ENCODE measurements around the gene CDH18. TPM values are rescaled to one million over a fixed set of nuclear protein-coding genes. Genes with fewer than 3 reads are reported as not detected.

Gene CDH18
- total and polyA plus RNA-seq, 2 donors (not counting 1 experiment from before 2014, with no cell fraction given) = 0.16 to 0.33 TPM

- peak; percentile 72 to 87 for DNase-seq (ENCODE audit: low read depth in 2 of 2)
- no peaks in the 10 kb centered on the region for H3K4me1 ChIP-seq (ENCODE audit: control insufficient read depth, extremely low read depth, insufficient read depth, low read length)
- H4K20me1 ChIP-seq (ENCODE audit: control insufficient read depth, extremely low read depth, insufficient read depth, low read length) = no peaks in the 10 kb centered on the region
- H3K4me2 ChIP-seq (ENCODE audit: extremely low read depth, insufficient read depth, low read length) = no peak overlapping the region
- H2AFZ ChIP-seq (ENCODE audit: low read length) = no peak overlapping the region
- no peak for TF ChIP-seq CTCF (conservative IDR thresholded peaks at IDR 0.05 in 1 of 2, IDR thresholded peaks at IDR 0.05 in 1 of 2; ENCODE audit: low read depth in 1 of 2, low read length in 2 of 2)
- no peak for TF ChIP-seq EZH2 (IDR thresholded peaks at IDR 0.05; ENCODE audit: low read length, missing control alignments)
- H3K9me3 ChIP-seq (ENCODE audit: control insufficient read depth, insufficient read depth, low read depth, low read length) = no peaks in the 10 kb centered on the region
- no peak overlapping the region for H3K4me3 ChIP-seq (replicated peaks in 1 of 4; ENCODE audit: control extremely low read depth in 1 of 4, insufficient read depth in 1 of 4, low read depth in 3 of 4, low read length in 4 of 4)
- no peak overlapping the region for H3K27ac ChIP-seq (ENCODE audit: insufficient read depth, low read length)
- no peak overlapping the region for H3K9ac ChIP-seq (ENCODE audit: insufficient read depth, low read length)
- no peaks in the 10 kb centered on the region for H3K79me2 ChIP-seq (ENCODE audit: control insufficient read depth, insufficient read depth, low read length)
- no peaks in the 10 kb centered on the region for H3K27me3 ChIP-seq (ENCODE audit: control insufficient read depth, insufficient read depth, low read length)
- H3K36me3 ChIP-seq (ENCODE audit: control insufficient read depth, insufficient read depth, low read length) = no peaks in the 10 kb centered on the region
These were observed 440.4 kb downstream of the CDH18 start for GRCh38 chr5:19547640-19548039.

- TF ChIP-seq EZH2 (IDR thresholded peaks at IDR 0.05; ENCODE audit: low read length, missing control alignments) (no peak), CTCF (conservative IDR thresholded peaks at IDR 0.05 in 1 of 2, IDR thresholded peaks at IDR 0.05 in 1 of 2; ENCODE audit: low read depth in 1 of 2, low read length in 2 of 2) (no peak)
These were observed 441.5 kb downstream of the CDH18 start for GRCh38 chr5:19546521-19546920.

GRCh38 chr5:19538607-19539006 is 449.4 kb downstream of the CDH18 start:
- H3K9ac ChIP-seq (ENCODE audit: insufficient read depth, low read length) = no peak overlapping the region
- H3K27me3 ChIP-seq (ENCODE audit: control insufficient read depth, insufficient read depth, low read length) = no peaks in the 10 kb centered on the region
- no peaks in the 10 kb centered on the region for H3K79me2 ChIP-seq (ENCODE audit: control insufficient read depth, insufficient read depth, low read length)
- no peak for DNase-seq (ENCODE audit: low read depth in 2 of 2)
- no peaks in the 10 kb centered on the region for H3K36me3 ChIP-seq (ENCODE audit: control insufficient read depth, insufficient read depth, low read length)
- H4K20me1 ChIP-seq (ENCODE audit: control insufficient read depth, extremely low read depth, insufficient read depth, low read length) = no peaks in the 10 kb centered on the region
- H3K27ac ChIP-seq (ENCODE audit: insufficient read depth, low read length) = no peak overlapping the region
- TF ChIP-seq CTCF (conservative IDR thresholded peaks at IDR 0.05 in 1 of 2, IDR thresholded peaks at IDR 0.05 in 1 of 2; ENCODE audit: low read depth in 1 of 2, low read length in 2 of 2) (no peak), EZH2 (IDR thresholded peaks at IDR 0.05; ENCODE audit: low read length, missing control alignments) (no peak)
- no peaks in the 10 kb centered on the region for H3K9me3 ChIP-seq (ENCODE audit: control insufficient read depth, insufficient read depth, low read depth, low read length)
- H3K4me3 ChIP-seq (replicated peaks in 1 of 4; ENCODE audit: control extremely low read depth in 1 of 4, insufficient read depth in 1 of 4, low read depth in 3 of 4, low read length in 4 of 4) = no peak overlapping the region
- no peak overlapping the region for H3K4me2 ChIP-seq (ENCODE audit: extremely low read depth, insufficient read depth, low read length)
- no peaks in the 10 kb centered on the region for H3K4me1 ChIP-seq (ENCODE audit: control insufficient read depth, extremely low read depth, insufficient read depth, low read length)
- H2AFZ ChIP-seq (ENCODE audit: low read length) = no peak overlapping the region

More at GRCh38 chr5:19546521-19546920, 441.5 kb downstream of the CDH18 start:
- DNase-seq (ENCODE audit: low read depth in 2 of 2) = no peak
- Histone ChIP-seq H3K27ac (ENCODE audit: insufficient read depth, low read length) (no peak overlapping the region), H3K4me3 (replicated peaks in 1 of 4; ENCODE audit: control extremely low read depth in 1 of 4, insufficient read depth in 1 of 4, low read depth in 3 of 4, low read length in 4 of 4) (no peak overlapping the region), H3K9me3 (ENCODE audit: control insufficient read depth, insufficient read depth, low read depth, low read length) (no peaks in the 10 kb centered on the region), H3K4me2 (ENCODE audit: extremely low read depth, insufficient read depth, low read length) (no peak overlapping the region), H3K27me3 (ENCODE audit: control insufficient read depth, insufficient read depth, low read length) (no peaks in the 10 kb centered on the region), H3K4me1 (ENCODE audit: control insufficient read depth, extremely low read depth, insufficient read depth, low read length) (no peaks in the 10 kb centered on the region), H3K79me2 (ENCODE audit: control insufficient read depth, insufficient read depth, low read length) (no peaks in the 10 kb centered on the region), H3K36me3 (ENCODE audit: control insufficient read depth, insufficient read depth, low read length) (no peaks in the 10 kb centered on the region), H4K20me1 (ENCODE audit: control insufficient read depth, extremely low read depth, insufficient read depth, low read length) (no peaks in the 10 kb centered on the region), H2AFZ (ENCODE audit: low read length) (no peak overlapping the region), H3K9ac (ENCODE audit: insufficient read depth, low read length) (no peak overlapping the region)

All from fibroblast of lung (primary cell).